ENCODE measurements around the gene ATP5F1D.

ATP5F1D gene

GRCh38 chr19:1283207-1283916 lies 41.8 kb downstream of the ATP5F1D start:
- no peak for DNase-seq

- DNase-seq = no peak
These were observed 42.4 kb downstream of the ATP5F1D start for GRCh38 chr19:1283917-1284292.

GRCh38 chr19:1284293-1284978 lies 42.9 kb downstream of the ATP5F1D start:
- DNase-seq = no peak

DNA sequence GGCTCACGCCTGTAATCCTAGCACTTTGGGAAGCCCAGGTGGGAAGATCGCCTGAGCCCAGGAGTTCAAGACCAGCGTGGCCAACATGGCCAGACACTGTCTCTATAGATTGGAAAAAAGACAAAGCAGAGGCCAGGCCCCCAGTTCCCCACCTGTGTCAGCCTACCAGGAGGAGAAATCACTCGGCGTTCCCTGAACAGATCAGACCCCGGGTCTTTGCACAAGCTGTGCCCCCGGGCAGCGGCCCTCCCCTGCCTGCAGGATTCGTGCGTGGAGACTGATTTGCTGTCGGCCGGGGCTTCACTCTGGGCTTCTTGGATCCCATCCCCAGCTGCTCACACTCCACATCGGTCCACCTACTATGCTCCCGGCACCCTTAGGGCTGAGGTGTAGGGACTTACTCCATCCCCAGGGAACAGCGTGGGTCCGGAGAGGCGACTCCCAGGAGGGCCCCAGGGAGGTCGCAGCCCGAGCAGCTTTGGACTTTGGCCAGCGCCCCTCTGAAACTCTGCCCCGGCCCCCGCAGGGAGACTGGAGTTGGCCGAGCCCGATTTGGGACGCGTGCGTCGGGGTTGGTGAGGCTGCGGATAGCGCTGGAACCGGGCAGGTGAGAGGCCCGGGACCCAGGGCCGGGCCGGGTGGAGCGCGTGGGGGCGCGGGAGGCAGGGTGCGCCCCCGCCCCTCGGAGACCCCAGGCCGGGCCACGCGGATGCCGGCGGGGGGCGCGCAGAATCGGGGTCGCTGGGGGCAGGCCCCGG lies 43.6 kb downstream of the ATP5F1D start:
- no peak for DNase-seq

DNA sequence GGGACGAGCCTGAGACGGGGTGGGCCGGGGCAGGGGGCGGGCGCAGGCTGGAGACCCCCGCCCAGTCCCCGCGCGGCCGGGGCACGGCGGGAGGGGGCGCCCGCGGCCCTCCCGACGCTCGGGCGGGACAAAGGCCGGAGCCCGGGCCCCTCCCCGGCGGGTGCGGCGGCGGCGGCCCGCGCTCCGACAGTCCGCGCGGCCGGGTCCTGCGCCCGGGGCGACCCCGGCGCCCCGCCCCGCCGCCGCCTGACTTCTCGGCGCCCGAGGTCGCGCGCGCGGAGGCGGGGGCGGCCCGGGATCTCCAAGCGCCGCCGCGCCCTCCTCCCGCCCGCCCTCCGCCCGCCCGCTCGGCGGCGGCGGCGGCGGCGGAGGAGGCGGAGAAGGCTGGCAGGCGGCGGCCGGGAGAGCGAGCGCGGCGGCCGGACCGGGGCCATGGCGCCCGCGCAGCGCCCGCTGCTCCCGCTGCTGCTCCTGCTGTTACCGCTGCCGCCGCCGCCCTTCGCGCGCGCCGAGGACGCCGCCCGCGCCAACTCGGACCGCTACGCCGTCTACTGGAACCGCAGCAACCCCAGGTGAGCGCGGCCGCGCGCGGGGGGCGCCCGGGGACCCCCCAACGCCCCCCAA lies 44.3 kb downstream of the ATP5F1D start, which contains the start of gene EFNA2:
TSS of gene EFNA2 (plus strand) at position 137 of the 624 bp plus-strand sequence. CDS start at position 433, 296 bp downstream.
- DNase-seq = no peak

GRCh38 chr19:1286487-1287353 lies 45.2 kb downstream of the ATP5F1D start:
- DNase-seq = no peak

DNA sequence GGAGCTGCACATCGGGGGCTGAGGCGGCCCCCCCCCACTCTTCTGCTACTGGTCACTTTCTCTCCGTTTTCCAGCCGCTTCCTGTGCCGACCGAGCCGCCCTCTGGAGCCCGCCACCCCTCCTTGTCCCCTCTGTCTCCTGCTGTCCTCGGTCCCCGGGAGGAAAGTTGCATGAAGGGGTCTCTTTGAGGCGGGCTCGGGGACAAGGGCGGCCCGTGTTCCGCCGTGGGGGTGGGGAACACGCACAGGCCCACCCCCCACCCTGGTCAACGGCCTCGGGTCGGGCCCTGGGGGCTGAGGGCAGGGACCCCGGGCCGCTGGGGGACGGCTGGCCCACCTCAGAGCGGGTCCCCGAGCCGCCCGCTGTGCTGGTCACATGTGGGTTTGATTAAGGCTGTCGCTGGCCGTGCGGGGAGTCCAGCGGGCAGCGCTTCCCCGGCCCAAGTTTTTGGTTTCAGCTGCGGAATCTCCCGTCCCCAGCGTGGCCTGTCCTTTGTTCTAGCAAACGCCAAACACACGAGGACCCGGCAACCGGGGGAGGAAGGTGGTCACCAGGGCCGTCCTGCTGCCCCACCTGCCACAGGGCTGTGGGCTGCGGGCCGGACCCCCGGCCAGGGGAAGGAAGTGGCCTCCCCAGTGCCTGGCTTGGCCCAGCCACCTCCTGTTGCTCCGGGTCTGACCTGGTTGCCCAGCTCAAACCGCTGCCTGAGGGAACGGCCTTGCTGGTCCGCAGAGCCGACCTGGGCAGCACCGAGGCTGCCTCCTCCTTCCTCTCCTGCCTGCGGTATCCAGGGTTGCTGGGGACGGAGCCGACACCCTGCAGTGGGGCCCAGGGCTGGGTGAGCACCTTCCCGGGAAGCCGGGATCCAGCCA lies 46.0 kb downstream of the ATP5F1D start:
- no peak for DNase-seq

GRCh38 chr19:1288226-1288612 lies 46.7 kb downstream of the ATP5F1D start:
- DNase-seq = no peak

GRCh38 chr19:1288833-1289685 lies 47.5 kb downstream of the ATP5F1D start:
- no peak for DNase-seq

GRCh38 chr19:1289686-1290025 lies 48.1 kb downstream of the ATP5F1D start:
- no peak for DNase-seq

DNA sequence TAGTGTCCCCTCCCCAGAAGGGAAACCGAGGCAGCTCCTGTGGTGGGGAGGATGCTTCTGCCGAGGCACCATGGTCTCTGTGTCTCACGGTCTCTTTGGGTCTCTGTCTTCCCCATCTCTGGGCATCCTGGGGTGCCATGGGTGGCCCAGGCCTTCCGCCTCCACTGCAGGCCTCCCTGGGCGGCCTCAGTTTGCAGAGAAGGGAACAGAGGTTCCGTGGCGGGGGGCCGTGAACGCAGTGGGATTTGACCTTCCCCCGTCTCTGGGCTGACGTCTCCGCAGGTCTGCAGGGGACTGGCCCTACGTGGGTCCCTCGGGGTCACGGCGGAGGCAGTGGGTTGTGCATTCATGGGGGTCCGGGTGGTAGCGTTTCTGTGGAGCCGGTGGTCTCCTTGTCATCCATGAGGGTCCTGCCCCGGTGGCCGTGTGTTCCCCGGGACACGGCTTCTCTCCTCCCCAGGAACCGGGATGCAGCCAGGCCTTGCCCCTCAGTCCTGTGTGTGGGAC lies 48.7 kb downstream of the ATP5F1D start:
- no peak for DNase-seq

GRCh38 chr19:1290703-1291651 lies 49.4 kb downstream of the ATP5F1D start:
- no peak for DNase-seq

DNA sequence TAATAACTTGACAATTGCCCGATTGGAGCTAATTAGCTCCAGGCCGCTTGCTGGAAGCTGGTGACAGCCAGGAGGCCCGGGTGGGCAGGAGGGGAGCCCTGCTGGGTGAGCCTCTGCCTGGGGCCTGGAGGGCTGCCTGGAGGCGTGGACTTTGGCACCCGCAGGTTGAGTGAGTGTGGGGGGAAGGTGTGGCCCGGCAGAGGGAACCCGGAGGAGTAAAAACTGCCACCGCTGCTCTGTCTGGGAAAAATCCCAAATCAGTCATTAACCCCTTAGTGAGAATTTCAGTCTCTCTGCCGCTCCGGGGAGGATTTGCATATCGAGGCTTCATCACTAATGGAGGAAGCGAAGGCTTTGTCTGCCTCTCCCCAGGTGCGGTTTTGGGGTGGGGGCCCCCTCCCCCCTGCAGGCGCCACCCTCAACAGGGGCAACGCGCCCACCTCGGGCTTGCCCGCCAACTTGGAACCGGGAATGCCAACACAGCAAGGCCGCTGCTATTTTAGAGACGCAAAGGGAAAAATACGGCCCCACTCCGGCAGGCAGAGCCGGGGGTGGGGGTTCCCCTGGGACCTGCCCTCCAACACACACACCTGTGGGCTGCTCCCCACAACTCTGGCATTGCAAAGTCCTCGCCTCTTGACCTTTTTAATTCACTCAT lies 50.3 kb downstream of the ATP5F1D start:
- DNase-seq = no peak

DNA sequence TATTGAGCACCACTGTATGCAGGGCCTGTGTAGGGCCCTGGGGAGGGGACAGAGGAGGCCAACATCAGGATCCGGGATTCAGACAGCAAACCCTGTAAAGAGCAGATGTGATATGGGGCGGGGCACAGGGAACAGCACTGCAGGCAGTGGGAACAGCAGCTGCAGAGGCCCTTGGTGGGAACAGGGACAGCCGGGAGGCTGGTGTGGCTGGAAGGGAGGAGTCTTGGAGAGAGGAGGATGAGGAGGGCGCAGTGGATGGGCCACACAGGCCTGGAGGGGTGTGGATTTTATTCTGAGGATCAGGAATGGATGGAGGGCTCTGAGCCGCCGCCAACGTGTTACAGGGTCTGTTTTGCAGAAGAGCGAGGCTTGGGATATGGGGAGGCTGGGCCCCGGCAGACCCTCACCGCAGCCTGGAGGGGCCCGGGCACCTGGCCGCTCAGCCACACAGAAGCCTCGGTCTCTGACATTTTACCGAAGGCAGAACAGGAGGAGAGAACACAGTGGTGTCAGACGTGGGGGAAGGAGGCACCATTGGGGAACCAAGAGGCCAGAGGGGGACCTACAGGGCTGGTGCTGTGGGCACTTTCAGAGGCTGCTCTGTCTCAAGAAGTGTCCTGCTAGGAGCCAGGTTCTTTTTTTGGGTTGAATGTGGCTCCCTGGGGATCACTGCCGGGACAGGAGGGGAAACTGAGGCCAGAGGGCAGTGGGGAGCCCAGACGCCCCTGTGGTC lies 51.0 kb downstream of the ATP5F1D start:
- no peak for DNase-seq

- no peak for DNase-seq
These were observed 52.4 kb downstream of the ATP5F1D start for GRCh38 chr19:1293782-1294604.

All from T-helper 2 cell (primary cell).